ENCODE results near the gene LRPAP1. TPM values are rescaled to one million over a fixed set of nuclear protein-coding genes. Genes with fewer than 3 reads are reported as not detected.
"Not testable (repeated sequence)": the region's sequence is repeated elsewhere in the genome, so short reads cannot be mapped to it uniquely, and the experiment has no call there.

The LRPAP1 gene
- total RNA-seq, 1 donor from 2014 or later, result 152 TPM

GRCh38 chr4:3549694-3550001 lies 17.4 kb upstream of the LRPAP1 start:
- not testable (repeated sequence) for H3K9me3 Mint-ChIP-seq; H3K4me1 Mint-ChIP-seq (ENCODE audit: unreplicated experiment); H3K36me3 Mint-ChIP-seq; H3K27ac Mint-ChIP-seq; H3K4me3 Mint-ChIP-seq; H3K27me3 Mint-ChIP-seq; DNase-seq (ENCODE audit: extremely low spot score, unreplicated experiment)

- H3K4me3 Mint-ChIP-seq; H3K27ac Mint-ChIP-seq; H3K27me3 Mint-ChIP-seq; H3K9me3 Mint-ChIP-seq; H3K4me1 Mint-ChIP-seq (ENCODE audit: unreplicated experiment); H3K36me3 Mint-ChIP-seq; DNase-seq (ENCODE audit: extremely low spot score, unreplicated experiment): not testable (repeated sequence)
Measured at GRCh38 chr4:3548991-3549693, 16.9 kb upstream of the LRPAP1 start.

GRCh38 chr4:3546721-3547120 lies 14.5 kb upstream of the LRPAP1 start:
- not testable (repeated sequence) for H3K27ac Mint-ChIP-seq; H3K27me3 Mint-ChIP-seq; DNase-seq (ENCODE audit: extremely low spot score, unreplicated experiment); H3K36me3 Mint-ChIP-seq; H3K9me3 Mint-ChIP-seq; H3K4me1 Mint-ChIP-seq (ENCODE audit: unreplicated experiment); H3K4me3 Mint-ChIP-seq

DNA sequence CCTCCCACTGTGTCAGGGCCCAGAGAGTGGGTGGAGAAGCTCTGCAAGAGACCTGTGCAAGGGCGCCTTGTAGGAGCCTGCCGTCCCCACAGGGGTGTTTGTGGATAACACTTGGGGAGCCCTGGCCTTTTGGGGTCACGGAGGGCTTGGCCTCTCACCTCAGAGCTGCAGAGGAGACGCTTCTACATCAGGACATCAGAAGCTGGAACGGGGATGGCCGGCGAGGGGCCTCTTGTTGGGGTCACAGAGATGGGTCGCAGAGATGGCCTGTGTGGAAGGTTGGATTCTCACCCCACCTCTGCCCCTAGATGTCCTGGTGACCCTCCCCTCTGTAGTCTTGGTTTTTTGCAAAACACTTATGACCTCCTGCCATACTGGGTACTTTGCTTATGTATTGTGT lies 13.1 kb upstream of the LRPAP1 start:
- not testable (repeated sequence) for H3K36me3 Mint-ChIP-seq

GRCh38 chr4:3544259-3545025 lies 12.2 kb upstream of the LRPAP1 start:
- not testable (repeated sequence) for H3K27me3 Mint-ChIP-seq; H3K9me3 Mint-ChIP-seq; H3K4me3 Mint-ChIP-seq; DNase-seq (ENCODE audit: extremely low spot score, unreplicated experiment); H3K27ac Mint-ChIP-seq; H3K36me3 Mint-ChIP-seq; H3K4me1 Mint-ChIP-seq (ENCODE audit: unreplicated experiment)

More for the DNA sequence above, 13.1 kb upstream of the LRPAP1 start:
- H3K27ac Mint-ChIP-seq; H3K4me3 Mint-ChIP-seq; H3K9me3 Mint-ChIP-seq; H3K4me1 Mint-ChIP-seq (ENCODE audit: unreplicated experiment); DNase-seq (ENCODE audit: extremely low spot score, unreplicated experiment); H3K27me3 Mint-ChIP-seq: not testable (repeated sequence)

DNA sequence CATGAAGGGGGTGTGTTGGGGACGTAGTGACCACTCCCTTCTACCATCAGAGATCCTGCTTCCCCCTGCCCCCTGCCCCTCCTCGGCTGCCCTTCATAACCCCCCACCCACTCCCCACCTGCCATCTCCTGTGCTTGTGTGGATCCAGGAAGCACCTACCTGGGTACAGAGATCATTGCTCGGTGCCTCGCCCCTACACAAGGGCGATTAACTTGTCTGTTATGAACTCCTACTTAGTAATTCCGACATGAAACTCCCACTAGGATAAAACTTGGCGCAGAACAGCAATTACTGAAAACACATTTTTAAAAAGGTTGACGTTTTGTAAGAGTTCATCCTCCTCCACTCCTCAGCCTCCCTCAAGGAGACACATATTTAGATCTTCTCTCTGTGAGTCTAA lies 11.2 kb upstream of the LRPAP1 start:
- H3K4me1 Mint-ChIP-seq (ENCODE audit: unreplicated experiment); H3K36me3 Mint-ChIP-seq; H3K4me3 Mint-ChIP-seq; H3K27ac Mint-ChIP-seq; H3K9me3 Mint-ChIP-seq; H3K27me3 Mint-ChIP-seq; DNase-seq (ENCODE audit: extremely low spot score, unreplicated experiment): not testable (repeated sequence)

DNA sequence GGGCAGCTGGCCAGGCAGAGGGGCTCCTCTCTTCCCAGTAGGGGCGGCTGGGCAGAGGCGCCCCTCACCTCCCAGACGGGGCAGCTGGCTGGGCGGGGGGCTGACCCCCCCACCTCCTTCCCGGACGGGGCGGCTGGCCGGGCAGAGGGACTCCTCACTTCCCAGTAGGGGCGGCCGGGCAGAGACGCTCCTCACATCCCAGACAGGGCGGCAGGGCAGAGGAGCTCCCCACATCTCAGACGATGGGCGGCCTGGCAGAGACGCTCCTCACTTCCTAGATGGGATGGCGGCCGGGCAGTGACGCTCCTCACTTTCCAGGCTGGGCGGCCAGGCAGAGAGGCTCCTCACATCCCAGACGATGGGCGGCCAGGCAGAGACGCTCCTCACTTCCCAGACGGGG lies 6.7 kb upstream of the LRPAP1 start:
- not testable (repeated sequence) for H3K27ac Mint-ChIP-seq; DNase-seq (ENCODE audit: extremely low spot score, unreplicated experiment); H3K36me3 Mint-ChIP-seq

DNA sequence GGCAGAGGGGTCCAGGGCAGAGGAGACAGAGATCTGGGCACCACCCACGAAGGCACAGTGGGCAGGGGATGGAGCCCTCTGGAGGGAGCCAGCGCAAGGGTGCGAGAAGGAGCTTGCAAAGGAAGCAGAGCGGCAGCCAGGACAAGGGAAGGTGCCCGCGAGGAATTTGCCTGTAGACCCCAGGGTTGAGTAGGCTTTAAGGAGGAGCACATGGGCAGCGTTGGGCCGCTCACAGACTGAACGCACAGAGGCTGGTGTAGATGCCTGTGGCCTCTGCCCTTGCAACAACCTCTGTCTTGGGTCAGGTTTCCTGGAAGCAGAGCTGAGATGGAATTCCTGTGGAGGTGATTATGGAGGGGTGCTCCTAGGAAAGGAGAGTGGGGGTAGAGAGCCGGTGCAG lies 3.6 kb upstream of the LRPAP1 start:
- not testable (repeated sequence) for H3K36me3 Mint-ChIP-seq; H3K27ac Mint-ChIP-seq; H3K9me3 Mint-ChIP-seq; H3K4me3 Mint-ChIP-seq; DNase-seq (ENCODE audit: extremely low spot score, unreplicated experiment); H3K4me1 Mint-ChIP-seq (ENCODE audit: unreplicated experiment)
- H3K27me3 Mint-ChIP-seq, result peaks cover 15% of the 10 kb centered on the region

More for the DNA sequence above, 6.7 kb upstream of the LRPAP1 start:
- not testable (repeated sequence) for H3K4me1 Mint-ChIP-seq (ENCODE audit: unreplicated experiment); H3K4me3 Mint-ChIP-seq; H3K9me3 Mint-ChIP-seq
- peaks cover 11% of the 10 kb centered on the region for H3K27me3 Mint-ChIP-seq

DNA sequence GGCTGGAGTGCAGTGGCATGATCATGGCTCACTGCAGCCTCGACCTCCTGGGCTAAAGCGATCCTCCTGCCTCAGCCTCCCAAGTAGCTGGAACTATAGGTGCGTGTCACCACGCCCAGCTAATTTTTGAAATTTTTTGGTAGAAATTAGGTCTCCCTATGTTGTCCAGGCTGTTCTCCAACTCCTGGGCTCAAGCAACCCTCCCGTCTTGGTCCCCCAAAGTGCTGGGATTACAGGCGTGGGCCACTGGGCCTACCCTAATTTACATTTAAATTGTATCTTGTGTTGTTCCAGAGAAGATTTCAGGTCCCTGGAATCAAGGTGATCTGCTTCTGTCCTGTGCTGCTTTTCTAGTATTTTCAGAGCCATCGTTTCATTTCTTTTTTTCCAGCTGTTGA lies 1.2 kb upstream of the LRPAP1 start:
- TF ChIP-seq, protein P1, sequence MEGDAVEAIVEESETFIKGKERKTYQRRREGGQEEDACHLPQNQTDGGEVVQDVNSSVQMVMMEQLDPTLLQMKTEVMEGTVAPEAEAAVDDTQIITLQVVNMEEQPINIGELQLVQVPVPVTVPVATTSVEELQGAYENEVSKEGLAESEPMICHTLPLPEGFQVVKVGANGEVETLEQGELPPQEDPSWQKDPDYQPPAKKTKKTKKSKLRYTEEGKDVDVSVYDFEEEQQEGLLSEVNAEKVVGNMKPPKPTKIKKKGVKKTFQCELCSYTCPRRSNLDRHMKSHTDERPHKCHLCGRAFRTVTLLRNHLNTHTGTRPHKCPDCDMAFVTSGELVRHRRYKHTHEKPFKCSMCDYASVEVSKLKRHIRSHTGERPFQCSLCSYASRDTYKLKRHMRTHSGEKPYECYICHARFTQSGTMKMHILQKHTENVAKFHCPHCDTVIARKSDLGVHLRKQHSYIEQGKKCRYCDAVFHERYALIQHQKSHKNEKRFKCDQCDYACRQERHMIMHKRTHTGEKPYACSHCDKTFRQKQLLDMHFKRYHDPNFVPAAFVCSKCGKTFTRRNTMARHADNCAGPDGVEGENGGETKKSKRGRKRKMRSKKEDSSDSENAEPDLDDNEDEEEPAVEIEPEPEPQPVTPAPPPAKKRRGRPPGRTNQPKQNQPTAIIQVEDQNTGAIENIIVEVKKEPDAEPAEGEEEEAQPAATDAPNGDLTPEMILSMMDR (conservative IDR thresholded peaks at IDR 0.05), result no peak
- H3K4me1 Mint-ChIP-seq (ENCODE audit: unreplicated experiment), result peaks cover 18% of the 10 kb centered on the region
- H3K27ac Mint-ChIP-seq, result no peak overlapping the region
- peaks cover 3% of the 10 kb centered on the region for H3K36me3 Mint-ChIP-seq
- DNase-seq (ENCODE audit: extremely low spot score, unreplicated experiment), result no peak
- peaks cover 15% of the 10 kb centered on the region for H3K27me3 Mint-ChIP-seq
- H3K9me3 Mint-ChIP-seq, result peaks cover 6% of the 10 kb centered on the region
- peak overlapping the region; percentile 68 for H3K4me3 Mint-ChIP-seq
